GM10847 (cell line): ENCODE results near the gene CACNA2D4.

Source experiments
- POLR2A ChIP-seq: IDR thresholded peaks from 2 replicates; pipeline ENCODE4 v1.6.1; 2011; ENCODE audit not compliant: insufficient read length; ENCODE audit errors: extremely low read depth

Gene CACNA2D4

DNA sequence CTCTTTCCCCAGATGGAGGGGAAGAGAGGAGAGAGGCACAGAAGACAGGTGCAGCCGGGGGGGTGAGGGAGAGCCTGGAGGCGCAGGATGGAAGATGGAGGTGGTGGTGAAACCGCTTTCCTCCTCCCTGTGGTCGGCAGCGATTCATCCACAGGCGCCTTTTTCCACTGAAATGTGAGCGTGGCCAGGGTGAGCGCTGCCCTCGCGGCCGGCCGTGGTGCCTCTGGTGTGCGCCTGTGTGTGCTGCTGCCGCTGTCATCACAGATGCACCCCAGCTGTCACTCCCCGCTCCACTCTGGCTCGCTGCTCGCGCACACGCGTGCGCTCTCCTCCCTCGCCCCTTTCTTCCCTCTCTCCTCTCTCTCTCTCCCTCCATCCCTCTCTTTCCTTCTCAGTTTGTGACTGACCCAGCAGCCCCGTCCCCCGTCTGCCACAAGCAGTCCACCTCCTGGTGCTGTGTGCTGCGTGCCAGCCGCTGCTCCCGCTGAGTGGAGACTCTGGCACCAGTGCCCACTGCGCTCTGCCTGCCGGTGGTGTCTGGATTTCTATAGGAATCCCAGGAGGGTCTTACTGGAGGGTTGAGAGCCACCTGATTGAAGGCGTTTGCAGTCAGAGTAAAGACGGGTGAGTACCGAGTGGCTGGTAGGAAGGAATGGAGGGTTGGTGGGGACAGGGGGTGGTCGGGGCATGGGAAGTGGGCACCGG lies 98.1 kb downstream of the CACNA2D4 start, which contains the start of gene LRTM2:
TSS of gene LRTM2 (plus strand) at position 375 of the 705 bp plus-strand sequence. CDS start 7,584 bp downstream, outside the sequence.
- no peak for TF ChIP-seq POLR2A

DNA sequence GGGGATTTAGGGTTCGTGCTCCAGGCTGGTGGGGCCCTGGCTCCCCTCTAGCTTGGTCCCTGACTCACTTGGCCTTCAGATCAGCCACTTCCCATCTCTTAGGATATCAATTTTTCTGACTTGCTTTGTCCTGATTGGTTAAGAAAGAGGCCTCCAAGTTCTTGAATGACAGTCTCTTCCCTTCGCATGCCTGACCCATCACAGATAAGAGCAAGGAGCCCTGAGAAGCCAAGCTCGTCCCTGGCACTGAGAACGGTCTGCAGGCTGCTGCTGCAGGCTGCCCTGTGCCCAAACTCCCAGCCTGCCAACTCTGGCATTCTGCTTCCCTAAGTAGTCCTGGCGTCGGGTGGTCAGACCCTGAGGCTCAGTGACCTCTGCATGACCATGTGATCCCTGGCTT lies 98.9 kb downstream of the CACNA2D4 start:
- no peak for TF ChIP-seq POLR2A

DNA sequence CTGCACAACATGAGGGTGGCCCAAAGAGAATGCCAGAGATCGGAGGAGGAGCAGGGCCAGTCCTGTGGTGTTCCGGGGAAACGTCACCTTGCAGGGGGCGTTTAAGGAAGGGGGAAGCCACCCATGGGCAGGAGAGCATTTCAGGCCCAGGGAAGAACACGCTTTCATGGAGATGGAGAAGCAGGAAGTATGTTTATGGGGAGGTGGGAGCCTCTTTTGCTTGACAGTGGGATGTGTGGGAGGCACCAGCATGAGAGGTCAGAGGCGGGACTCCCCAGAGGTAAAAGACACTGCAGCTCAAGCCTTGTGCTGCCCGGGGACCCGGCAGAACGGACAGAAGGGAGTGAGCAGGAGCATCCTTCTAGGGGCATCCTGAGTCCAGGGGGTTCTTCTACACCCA lies 99.4 kb downstream of the CACNA2D4 start:
- TF ChIP-seq POLR2A: no peak

DNA sequence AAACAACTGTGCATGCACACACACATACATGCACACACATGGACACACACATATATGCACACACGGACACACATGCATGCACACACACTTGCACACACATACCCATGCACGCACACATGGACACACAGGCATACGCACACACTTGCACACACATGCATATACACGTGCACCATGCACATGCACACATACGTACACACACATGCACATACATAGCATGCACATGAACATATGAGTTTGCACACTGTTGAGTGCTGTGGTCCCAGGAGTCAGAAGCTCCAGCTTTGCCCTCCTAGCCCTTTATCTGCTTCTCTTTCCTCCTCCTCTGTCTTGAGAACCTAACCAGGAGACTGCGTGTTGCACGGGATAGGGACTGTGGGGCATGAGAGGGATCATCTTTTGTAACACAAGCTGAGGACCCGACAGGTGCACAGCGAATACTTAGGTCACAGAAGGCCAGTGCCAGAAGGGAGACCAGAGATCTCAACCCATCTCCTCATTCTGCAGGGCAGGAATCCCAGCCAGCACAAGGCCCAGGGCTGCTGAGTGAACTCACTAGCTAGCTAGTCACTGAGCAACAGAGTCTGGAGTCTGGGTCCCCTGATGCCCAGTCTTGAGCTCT lies 101.6 kb downstream of the CACNA2D4 start:
- no peak for TF ChIP-seq POLR2A

DNA sequence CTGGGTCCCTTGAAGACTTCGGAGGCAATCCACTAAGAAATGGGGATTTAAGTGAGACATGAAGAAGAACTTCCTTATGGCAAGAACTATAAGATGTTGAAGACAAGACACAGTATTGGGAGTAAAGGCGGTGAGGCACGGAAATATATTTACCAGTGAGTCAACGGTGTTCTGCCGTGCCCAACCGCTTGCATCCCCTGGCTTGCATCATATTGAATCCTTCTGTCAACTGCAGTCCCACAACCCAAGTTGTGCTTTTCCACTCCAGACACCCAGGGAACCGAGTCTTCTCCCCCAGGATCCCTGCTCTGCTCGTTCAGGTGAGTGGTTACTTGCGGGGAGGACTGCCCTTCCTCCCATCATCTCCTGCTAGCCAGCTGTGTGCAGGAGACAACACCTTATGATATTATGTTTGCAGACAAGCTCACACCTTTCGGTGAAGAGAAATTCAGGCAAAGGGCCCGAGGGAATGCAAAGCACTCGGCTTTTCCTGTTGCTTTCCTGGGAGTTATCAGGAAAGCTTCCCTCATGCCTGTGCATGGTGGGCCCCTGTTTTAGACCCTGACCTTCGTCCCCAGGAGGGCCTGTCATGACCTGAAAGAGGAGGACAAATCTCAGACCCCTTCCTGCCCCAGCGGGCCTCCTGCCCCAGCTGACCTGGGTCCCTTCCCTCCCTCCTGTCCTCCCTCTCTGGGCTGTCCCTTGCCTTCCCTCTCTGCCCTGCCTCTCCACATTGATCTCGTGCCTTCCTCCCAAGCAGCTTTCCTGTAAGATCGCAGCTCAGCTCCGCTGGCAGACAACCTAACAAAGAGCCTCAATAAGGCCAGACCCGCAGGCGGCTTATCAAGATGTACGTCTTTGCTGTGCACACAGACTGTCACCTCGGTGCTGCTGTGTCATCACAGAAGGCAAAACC lies 102.4 kb downstream of the CACNA2D4 start:
- TF ChIP-seq POLR2A: no peak

DNA sequence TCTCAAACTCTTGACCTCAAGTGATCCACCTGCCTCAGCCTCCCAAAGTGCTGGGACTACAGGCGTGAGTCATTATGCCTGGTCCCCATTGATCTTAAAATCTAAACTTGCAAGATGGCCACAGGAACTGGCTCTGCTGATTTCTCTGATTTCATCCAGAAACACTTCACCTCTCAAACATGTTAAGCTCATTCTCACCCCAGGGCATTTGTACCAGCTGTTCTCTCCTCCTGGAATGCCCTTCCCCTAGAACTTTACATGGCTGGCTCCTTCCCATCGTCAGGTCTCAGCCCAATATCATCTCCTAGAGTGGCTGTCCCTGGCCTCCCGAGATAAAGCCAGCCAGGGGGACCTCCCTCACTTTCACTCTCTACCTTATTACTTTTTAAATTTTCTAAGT lies 103.3 kb downstream of the CACNA2D4 start:
- no peak for TF ChIP-seq POLR2A

DNA sequence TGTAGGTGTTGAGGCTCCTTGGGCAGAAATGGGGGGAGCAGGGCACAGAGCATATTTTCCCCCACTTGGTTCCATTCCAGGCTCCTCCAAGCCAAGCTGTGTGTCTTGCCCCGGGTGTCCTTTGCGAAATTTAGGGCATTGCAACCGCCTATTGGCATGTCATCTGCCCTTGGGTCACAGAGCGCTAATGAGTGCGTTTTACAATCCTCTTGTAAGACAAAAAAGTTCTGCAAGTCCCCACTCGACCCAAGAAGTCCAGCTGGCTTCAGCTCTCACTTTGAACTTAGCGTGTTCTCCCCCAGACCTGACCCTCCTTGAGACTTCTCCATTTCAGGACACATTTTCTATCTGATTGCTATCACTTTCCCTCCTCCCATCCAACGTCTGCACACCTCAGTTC lies 104.2 kb downstream of the CACNA2D4 start:
- no peak for TF ChIP-seq POLR2A

DNA sequence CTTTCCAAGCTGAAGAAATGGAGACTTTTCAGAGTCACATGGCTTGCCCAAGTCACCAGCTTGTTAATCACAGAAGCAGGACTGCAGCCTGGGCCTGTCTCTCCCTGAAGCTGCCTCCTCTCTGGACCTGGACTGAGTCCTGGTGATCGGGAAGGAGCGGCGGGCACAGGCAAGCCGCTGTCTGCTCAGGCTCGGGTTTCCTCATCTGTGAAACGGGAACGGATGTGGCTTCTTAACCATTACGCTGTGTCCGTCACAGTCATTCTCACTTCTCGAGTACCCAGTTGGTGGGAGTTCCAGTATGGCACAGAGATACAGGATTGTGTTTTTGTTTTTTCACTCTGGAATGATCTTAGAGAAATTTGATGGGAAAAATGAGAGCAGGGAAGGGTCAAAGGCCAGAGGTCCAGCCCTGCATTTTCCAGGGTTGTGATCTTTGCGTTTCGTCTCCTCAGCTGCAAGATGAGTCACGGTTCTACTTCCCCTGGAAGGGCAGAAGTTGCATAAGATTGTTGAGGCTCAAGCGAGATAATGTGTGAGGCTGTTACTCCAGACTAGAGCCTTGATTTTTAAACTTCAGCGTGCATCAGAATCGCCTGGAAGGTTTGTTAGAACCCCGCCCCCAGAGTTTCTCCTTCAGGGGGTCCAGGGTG lies 105.7 kb downstream of the CACNA2D4 start:
- no peak for TF ChIP-seq POLR2A

DNA sequence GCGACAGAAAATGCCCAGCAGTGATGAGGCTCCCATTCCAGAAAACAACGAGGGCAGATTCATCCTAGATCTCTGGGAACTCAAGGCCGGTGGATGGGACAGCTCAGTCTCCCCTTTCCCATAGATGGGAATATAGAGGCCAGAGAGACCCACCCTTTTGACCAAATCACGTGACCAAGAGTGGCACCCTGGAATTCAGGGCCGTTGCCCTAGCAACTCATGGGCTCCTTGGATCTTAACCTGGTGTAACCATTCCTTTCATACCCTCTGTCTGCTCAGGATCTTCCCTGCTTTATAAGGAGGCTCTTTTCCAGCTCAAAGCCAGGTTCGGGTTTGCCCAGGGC lies 106.5 kb downstream of the CACNA2D4 start:
- TF ChIP-seq POLR2A: no peak

DNA sequence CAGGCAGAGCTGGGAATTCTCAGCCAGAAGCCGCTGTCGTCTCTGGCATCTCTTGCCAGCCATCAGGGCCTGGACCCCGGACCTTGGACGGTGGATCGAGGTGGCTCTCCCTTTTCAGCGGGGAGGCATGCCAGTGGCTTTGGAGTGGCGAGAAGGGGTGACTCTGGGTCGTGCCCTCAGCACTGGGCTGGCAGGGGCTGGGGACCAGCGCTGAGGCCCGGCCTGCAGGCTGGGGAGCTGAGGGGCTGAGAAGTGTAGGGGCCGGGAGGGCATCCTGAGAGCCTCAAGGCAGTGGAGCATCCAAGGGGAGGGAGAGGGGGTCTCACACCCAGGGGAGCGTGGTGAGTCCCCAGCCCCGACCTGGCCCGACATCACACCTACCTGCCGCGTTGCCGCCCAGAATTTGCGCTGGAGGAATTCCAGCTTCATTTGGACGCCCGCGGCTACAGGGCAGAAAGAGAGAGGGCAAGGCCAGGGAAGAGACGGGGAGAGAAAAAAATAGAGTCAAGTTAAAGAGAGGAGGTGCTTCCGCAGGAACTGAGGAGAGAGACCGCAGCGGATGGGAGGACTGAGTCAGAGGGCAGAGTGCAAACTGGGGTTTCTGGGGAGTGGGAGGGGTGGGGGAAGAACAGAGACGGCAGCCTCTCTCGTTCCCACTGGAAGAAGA lies 107.0 kb downstream of the CACNA2D4 start:
- TF ChIP-seq POLR2A: no peak

DNA sequence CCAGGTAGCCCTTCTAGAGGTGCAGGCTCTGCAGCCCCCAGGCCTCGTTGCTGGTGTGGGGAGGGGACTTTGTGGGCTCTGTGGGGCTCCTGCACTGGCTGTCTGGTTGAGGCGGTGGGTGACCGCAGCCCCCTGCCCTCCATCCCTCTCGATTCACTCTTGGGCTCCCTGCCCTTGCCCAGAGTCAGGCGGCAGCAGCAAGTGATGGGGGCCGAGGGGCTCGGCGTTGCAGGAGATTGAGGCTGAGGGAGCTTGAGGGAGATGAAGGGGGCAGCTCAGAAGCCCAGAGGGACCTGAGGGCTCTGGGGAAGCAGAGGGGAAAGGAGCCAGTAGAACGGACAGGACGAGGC lies 107.5 kb downstream of the CACNA2D4 start:
- no peak for TF ChIP-seq POLR2A

DNA sequence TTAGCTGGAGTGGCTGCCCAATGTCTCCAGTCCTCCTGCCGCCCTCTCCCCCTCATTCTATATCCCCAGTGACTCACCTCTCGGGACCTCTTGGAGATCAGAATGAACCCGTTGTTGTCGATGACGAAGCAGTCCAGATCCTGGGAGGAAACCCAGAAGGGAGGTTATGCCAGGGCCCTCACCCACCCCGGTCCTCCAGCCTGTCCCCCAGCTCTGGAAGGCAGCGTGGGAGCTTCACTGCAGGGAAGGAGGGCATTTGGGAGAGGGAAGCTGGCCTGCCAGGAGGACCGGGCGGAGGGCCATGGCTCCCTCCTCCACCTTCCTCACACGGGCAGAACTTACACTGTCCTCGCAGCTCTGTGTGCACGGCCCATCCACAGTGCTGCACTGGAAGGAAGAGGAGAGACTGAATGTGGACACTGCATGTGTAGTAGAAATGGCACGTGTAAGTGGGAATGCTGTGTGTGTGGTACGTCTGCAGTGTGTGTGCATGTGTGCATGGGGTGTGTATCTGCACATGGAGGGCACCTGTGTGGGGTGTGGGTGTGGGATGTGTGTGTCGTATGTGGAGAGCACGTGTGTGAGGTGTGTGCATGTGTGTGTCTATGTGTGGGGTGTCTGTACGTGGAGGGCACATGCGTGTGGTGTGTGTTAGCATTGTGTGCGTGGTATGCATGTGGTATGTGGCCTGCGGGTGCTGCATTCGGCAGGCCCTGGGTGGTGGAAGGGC lies 108.1 kb downstream of the CACNA2D4 start:
- no peak for TF ChIP-seq POLR2A

DNA sequence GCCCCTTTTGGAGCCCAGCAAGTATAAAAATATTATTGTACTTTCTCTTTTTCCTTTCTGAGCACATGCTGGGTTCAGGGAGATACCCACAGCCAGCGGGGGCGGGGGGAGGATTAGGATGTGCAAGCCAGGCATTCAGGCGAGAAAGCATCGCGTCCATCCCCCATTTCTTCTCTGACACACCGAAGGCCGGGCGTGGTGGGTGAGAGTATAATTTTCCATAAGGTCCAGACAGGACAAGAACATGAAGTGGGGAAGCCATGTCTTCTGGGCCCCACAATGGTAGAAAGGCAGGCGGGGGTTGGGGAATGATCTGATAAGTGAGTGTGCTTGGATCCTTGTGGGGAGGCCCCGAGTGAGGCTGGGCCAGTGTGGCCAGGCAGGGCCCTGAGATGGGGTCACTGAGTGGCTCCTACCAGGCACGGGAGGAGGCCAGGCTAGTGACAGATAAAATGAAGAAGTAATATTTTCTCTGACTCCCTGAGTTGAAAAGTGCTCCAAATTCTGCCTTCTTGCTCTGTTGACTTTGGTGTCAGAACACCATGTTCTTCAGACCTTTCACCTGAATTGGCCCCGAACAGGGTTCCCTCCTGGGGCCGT lies 108.8 kb downstream of the CACNA2D4 start:
- TF ChIP-seq POLR2A: no peak

DNA sequence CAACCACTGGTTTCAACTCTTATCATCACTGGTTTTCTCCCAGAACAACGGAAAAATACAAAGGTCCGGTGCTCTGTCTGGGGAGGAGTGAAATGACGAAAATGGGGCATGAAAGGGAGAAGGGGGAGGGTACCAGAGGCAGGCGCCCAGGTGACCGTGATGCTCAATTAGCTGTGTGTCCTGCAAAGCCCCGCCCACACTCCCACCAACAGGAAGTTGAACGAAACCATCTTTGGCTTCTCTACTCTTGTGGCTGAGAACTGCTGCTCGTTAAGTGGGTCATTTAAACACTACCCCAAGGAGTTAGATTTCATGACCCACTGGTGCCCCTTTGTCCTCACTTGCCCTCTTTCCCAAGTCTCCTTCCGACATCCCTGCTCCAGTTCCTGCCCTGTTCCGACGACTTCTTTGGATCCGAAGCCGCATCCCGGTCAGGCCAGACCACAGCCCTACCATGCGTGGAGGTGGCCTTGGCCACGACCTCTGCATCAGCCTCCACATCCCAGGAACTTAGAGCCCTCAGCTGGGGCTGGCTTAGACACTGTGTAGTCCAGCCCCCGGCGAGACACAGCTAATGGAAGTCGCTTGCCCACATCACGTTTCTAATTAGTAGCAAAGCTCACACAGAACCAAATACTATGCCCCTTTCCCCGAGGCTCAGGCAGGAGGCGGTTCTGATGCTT lies 109.5 kb downstream of the CACNA2D4 start:
- TF ChIP-seq POLR2A: no peak
